ENCODE measurements around the gene TMEM254.
"Not testable (repeated sequence)": the region's sequence is repeated elsewhere in the genome, so short reads cannot be mapped to it uniquely, and the experiment has no call there.

The TMEM254 gene

DNA sequence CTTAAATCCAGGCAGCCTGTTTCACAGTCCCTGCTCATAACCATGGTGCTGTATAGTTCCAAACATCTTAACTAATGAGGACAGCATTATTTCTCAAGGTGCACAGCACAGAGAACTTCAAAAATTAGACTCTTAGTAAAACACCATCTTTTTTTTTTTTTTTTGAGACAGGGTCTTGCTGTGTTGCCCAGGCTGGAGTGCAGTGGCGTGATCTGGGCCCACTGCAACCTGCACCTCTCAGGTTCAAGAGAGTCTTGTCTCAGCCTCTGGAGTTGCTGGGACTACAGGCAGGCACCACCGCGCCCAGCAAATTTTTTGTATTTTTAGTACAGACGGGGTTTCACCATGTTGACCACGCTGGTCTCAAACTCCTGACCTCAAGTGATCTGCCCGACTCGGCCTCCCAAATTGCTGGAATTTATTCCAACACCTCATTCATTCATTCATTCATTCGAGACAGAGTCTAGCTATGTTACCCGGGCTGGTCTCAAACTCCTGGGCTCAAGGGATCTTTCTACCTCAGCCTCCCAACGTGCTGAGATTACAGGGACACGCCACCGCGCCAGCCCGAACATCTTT is 507 bp upstream of the TMEM254 start:
- no peak for DNase-seq

DNA sequence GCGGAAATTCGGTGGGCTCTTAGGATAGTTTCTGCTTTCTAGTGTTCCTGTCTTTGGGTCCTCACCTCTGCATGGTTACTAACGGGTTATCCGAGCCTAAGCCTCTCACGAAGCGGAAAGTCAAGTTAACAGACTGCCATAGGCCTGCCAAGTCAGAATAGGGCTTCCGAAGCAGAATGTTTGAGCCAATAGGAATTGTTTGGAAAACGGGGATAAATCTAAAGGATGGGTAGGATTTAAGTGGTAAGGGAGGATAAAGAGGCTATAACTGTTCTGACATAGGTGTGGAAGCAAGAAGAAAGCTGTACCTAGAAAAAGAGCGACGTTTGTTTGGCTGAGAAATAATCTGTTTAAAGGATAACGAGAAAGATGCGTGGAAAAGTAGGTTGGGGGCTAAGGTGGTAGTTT is 851 bp downstream of the TMEM254 start:
- DNase-seq = no peak

DNA sequence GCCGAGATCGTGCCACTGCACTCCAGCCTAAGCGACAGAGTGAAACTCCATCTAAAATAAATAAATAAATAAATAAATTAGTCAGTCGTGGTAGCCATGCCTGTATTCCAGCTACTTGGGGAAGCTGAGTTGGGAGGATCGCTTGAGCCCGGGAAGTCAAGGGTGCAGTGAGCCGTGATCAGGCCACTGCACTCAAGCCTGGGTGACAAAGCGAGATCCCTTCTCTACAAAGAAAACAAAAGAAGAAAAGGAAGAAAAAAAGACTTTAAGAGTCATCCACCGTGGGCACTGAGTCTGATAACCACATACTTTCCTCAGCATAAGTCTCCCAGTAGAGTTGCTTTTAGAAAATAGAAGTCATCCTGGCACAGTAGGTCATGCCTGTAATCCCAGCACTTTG is 2.6 kb downstream of the TMEM254 start:
- no peak for DNase-seq

DNA sequence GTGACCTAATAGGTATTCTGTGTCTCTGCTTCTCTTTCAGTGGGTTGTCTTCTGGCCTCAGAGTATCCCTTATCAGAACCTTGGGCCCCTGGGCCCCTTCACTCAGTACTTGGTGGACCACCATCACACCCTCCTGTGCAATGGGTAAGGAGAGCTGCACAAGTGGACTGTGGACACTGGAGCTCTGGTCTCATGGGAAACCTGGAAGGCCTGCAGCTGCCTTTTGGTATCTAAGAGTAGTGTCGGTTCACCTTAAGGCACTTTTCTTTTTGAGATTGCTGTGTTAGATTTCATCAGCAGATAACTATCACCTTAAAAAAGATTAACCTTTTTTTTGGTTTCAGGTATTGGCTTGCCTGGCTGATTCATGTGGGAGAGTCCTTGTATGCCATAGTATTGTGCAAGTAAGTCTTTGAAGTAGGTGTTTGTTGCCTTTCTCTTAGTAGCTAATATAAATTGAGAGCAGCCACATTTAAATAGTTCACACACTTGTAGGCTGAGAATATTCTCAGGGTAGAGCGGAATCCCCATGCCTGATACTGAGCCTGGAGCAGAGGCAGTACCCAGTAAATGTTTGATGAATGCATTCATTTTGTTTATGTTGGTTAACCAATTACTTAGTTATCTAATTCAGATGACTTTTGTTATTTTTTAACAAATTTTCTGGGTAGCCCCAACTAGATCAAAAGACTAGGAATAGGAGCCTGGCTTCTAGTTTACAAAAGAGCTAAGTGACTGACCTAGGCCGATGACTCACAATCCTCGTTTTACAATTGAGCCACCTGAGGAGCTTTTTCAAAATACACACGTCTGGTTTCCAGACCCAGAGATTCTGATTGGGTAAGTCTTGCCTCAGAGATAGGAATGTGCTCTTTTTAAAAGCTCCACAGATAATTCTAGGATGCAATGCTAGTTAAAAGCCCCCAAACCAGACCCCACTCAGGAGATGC is 3.6 kb downstream of the TMEM254 start:
- no peak for DNase-seq

DNA sequence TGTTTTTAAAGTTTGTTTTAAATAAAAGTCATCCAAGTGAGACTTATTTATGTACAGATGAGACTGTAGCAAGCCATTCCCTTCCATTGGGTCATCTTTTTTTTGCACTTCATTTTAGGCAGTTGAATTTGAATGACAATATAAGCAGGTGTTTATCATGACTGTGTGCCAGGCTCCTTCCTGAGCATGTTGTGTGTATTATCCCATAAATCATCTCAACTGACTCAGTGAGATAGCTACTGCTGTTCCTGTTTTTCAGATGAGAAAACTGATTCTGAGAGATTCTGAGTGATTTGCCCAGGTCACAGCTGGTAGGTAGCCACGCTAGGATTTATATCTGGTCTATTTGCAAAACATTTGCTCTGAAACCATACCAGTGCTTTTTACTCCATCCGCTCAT is 11.7 kb downstream of the TMEM254 start:
- DNase-seq = no peak

DNA sequence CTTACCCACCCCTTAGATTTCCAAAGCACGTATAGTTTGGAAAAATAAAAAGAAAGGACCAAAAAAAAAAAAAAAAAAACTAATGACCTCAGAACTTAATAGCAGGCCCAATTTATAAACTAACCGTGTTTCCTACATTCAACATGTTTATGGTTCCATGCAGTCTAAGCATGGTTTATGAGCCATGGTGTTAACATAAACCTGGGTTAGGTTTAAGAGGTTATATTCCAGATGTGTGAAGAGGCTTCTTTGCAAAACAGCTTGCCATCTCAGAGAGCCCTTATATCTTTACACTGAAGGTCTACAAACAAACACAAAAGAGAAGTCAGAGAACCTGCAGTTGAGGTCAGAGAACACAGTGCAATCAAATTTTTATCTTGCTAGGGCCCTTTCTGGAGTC is 15.8 kb downstream of the TMEM254 start:
- DNase-seq = no peak

DNA sequence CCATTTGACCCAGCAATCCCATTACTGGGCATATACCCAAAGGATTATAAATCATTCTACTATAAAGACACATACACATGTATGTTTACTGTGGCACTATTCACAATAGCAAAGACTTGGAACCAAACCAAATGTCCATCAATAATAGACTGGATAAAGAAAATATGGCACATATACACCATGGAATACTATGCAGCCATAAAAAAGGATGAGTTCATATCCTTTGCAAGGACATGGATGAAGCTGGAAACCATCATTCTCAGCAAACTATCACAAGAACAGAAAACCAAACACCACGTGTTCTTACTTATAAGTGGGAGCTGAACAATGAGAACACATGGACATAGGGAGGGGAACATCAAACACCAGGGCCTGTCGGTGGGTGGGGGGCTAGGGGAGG is 19.8 kb downstream of the TMEM254 start:
- DNase-seq = not testable (repeated sequence)

DNA sequence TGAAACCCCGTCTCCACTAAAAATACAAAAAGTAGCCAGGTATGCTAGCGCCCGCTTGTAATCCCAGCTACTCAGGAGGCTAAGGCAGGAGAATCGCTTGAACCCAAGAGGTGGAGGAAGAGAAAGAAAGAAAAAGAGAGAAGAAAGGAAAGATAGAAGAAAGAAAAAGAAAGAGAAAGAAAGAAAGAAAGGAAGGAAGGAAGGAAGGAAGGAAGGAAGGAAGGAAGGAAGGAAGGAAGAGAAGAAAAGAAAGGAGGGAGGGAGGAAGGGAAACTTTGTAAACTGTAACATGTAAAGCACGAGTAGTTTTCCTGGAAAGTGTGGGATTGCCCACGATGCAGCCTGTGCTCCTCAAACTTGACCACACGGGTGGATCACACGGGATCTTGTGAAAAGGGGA is 20.8 kb downstream of the TMEM254 start:
- not testable (repeated sequence) for DNase-seq

DNA sequence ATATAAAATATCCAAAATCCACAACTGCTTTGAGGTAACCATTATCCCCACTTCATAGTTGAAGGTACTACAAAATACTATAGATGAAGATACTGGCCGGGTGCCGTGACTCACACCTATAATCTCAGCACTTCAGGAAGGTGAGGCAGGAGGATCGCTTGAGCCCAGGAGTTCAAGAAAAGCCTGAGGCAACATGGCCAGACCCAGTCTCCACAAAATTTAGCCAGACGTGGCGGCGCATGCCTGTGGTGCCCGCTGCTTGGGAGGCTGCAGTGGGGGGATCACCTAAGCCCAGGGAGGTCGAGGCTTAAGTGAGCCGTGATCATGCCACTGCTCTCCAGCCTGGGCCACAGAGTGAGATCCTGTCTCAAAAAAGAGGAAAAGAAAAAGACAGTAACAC is 21.7 kb downstream of the TMEM254 start:
- no peak for DNase-seq

DNA sequence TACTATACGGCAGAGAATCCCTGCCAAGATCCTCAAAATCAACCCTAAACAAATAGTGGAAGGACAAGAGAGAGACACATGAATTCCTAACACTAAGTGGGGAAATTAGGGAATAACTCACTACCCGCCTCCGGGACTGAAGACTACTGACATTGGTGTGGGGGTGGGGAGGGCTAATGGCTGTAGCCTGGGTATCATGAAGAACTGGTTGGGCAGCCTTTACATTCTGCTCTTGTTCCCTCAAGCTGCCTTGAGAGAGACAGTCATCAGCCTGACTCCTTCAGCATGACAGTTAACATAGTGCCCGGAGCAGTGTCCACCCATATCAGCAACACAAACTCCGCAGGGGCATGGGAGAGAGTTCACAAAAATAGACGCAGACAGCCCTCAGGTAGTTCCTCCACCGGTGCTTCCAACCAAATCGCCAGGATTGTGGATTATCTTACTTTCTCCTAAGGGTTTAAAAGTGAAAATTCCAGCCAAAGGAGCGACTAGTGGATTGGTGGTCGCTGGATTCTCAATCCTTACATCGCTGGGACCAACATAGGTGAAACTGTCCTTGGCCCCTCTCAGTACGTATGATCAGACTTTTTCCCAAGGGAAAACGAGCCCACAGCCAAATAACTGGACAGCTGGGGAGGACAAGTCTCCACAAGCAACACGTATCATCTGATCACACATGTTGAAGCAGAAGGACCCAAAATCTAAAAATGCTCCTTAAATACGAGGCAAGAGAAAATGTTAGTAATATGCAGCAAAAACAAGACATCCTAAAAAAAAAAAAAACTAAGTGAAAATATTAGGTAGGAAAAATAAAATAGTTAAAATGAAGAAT is 22.6 kb downstream of the TMEM254 start:
- no peak for DNase-seq

DNA sequence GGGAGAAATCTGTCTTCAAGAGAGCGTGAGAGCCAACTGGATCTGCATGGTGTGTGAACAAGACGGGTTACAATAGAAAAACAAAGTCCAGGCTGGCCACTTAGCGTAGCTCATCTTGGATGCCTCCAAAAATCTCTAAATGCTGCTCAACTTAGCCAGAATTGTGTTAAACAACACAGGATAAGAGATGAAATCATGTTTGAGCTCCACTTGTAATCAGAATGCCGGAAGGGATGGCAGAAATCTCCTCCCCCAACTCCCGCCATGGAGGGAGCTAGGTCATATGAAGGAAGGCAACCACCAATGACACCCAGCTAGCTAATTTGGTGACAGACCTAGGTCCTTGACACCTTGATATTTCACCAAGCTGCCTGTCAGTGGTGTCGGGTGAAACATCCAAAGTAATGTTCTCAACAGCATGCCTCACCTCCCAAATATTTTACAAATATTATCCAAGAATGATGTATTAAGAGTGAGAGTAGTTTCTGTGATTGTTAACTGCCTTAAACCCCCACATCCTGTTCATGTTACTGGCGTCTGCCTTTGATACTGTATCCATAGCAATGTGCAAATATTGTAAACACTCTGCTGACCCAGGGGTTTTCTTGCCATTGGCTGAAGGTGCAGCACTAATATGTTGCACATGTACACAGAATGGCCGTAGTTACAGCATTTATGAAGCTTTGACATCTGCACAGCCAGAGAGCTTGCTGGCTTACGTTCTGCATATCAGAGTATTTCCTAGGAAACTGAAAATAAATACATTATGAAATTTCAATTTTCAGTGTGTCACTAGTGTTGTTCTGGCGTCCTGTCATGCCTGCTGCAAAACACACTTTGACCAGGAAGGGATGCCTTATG is 25.8 kb downstream of the TMEM254 start:
- DNase-seq = no peak

DNA sequence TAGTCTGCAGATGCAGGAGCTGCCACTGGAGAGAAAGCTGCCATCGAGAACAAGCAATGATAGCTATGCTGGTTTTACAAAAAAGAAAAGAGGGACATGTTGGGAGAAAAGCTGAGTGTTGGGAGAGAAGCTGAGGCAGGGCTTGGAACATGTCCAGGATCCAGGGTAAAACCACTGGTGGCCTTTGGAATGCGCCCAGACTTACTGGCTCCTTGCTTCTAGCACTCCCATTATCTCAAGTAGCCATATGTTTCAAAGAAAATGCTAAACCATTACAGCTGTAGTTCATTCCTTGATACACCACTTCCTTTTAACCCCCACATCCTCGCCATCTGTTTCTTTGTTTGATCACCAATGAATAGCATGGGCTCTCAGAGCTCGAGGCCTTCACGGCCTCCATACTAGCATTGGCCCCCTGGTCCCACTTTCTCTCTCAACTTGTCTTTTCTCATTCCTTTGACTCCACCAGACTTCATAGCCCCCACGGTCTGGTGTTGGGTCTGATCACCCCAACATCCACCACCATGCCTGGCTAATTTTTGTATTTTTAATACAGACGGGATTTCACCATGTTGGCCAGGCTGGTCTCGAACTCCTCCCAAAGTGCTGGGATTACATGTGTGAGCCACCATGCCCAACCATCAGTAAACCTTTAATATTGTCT is 30.2 kb downstream of the TMEM254 start:
- no peak for DNase-seq

DNA sequence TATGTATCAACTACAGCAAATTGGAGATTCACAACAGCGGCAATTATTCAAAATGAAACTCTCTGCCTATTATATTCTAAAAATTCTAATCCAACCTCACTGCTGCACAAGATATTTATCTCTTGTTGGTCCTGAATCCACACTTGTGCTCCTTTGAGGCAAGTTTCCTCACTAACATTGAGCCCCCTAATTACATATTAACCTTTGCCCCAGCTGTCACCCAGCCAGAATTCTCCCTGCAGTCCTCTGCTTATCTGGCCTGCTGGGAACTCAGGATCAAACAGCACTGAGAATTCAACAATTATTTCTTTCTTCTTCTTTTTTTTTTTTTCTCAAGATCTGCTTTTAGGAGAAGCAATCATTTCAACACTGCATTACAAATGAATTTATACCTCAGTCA is 32.5 kb downstream of the TMEM254 start:
- no peak for DNase-seq

DNA sequence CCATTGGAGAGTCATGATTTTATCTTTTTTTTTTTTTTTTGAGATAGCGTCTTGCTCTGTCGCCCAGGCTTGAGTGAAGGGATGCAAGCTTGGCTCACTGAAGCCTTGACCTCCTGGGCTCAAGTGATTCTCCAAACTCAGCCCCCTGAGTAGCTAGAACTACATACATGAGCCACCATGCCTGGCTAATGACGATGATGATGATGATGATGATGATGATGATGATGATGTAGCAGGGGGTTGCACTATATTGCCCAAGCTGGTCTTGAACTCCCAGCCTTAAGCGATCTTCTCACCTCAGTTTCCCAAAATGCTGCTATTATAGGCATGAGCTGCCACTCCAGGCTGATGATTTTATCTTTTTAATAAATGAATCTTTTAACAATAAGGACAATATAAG is 40.2 kb downstream of the TMEM254 start:
- DNase-seq = no peak

DNA sequence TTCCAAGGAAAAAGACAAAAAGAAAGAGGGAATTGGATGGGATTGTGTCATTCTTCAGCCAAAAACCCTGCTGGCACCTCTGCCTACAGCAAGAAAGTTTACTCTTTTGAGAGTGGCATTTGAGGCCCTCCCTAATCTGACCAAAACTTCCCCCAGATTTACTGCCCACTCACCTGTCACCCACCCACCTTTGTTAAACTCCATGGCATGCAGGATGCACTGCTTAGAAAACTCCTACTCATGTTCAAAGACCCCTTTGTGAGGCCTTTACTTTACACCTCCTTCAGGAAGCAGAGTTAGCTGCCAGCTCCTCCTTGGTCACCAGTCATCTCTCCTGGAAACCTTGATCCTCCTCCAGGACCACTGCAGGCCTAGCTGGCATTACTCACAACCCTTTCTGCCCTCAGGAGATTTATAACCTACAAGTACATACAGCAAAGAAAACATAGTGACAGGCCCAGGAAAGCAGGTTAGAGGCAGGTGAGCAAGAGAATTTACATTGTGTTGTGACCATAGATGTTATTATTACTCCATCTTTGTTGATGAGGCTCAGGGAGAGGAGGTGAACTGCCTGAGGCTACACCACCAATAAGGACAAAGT is 43.7 kb downstream of the TMEM254 start:
- no peak for DNase-seq

DNA sequence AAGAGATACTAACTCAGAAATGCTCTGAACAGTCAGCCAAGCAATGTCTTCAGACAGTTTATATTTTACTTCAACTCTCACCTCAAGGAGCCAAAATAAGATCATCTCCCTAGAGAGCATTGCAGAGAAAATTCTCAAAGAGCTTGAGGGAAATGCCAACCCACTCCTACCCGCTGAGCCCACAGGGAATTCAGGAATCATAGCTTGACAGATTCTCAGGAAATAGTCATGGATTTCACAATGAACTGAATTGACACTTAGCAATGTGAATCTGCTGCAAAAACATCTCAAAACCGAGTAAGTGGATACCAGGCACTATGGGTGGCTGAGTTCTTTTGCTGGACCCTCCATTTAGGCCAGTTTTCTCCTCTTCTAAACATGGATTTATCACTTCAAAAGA is 44.3 kb downstream of the TMEM254 start:
- no peak for DNase-seq

DNA sequence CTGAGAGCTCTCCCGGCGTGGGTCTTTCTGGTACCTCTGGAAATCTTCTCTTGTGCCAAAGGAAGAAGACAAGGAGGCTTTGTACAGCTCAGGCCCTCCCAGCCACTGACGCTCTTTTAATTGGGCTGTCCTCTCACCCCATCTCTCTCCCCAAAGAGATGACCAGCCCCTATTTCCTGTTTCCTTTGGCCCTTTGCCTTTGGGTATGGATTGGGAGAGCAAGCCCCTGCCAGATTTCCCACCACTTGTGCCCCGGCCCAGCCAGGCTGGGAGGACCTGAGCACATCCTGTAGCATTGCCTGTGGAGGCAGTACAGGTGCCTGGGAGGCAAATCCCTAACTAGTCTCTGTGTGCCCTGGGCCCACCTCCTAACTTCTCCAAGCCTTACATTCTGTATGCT is 48.4 kb downstream of the TMEM254 start:
- DNase-seq = no peak

DNA sequence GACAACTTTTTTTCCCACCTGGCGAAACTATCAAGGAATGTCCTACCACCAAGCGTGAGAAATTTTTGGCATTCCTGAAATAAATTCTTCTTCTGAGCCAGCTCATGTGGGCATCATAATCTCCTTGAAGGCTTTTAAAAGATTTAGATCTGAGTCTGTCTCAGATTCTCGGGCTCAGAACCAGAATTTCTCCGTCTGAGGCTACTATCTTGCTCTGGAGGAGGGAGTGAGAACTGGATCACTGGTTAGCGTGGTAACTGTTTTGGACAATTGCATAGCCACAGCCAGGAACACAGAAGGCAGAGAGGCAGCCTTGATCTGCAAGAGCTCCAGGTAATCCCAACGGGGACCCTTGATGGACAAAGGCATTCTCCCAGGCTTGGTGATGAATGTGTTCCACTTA is 53.0 kb downstream of the TMEM254 start:
- DNase-seq = no peak

DNA sequence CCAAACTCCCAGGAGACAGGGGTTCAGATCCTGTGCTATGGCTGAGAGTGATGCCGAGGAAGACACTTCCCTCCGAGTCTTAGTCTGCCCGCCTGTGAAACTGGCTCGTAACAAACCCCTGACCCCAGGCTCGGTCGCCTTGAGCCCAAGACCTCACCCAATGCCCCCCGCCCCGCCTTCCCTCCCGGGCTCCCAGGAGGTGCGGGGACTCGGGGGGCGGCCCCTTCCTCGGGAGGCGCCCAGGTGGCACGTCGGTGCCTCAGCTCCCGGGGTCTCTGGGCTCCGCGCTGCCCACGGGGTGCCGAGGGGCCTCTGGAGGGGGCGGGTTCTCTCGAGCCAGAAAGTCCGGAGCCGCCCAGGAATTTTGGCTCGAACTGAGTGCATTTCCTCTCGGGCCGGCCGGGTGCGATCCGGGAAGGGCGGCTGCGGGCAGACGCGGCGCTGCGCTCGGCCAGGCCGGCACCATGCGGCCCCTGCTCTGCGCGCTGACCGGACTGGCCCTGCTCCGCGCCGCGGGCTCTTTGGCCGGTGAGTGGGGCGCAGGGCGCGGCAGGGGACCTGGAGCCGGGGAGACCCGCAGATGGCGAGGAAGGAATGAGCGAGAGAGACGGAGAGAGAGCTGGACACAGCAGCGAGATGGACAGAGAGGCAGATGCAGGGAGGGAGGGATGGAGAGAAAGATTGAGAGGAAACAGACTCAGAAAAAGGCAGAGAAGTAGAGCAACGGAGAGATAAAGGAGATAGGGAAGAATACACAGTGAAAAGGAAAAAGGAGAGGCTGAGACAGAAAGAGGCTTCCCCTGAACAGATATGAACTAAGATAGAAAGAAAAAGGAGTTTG is 54.1 kb downstream of the TMEM254 start, which contains the start of gene PLAC9:
Gene PLAC9 (plus strand): TSS at position 432 of the 841 bp plus-strand sequence. CDS start 33 bp downstream, at position 465.
- no peak for DNase-seq

DNA sequence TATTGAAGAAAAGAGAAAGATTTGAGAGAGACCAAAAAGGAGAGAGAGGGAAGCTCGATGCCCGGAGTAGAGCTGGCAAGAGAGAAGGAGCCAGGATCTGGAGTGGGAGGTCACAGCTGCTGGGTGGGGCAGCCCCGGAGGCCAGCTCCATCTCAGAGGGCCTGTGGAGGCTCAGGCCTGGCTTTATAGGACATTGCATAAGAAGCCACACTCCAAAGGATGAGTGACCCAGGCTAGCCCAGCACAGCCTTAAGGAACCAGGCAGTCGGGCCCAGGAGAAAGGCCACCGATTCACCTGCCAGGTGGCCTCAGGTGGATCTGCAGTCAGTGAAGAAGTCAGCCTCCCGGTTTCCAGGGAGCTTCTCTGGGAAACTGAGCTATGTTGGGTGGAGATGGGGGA is 54.7 kb downstream of the TMEM254 start:
- DNase-seq = no peak

Measured in activated CD4-positive, alpha-beta T cell treated with anti-CD3 and anti-CD28 coated beads, Interleukin-2, amount 50 U/mL, for 4 hours (primary cell).